8988T (cell line): Measurements from ENCODE around the gene ZMYND8.

Experiments used
- DNase-seq: peaks from one replicate; pipeline ENCODE4 v3.0.0; 2011

Gene ZMYND8

DNA sequence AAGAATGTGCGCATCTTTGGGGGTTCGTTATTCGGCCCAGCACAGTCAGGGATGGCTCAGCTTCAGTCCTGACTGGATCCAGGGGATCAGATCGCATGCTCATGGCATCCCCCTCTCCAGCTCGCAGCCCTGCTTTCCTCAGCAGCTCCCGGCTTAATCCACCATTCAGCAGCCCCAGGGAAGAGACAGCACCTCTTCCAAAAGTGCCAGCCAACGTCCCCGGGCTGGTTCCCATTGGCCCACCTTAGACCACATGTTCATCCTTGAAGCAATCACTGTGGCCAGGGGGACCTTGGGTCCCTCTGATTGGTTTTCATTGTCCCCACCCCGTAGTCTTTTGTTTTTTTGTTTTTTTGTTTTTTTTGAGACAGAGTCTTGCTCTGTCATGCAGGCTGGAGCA lies 188.7 kb downstream of the ZMYND8 start:
- DNase-seq, result no peak

DNA sequence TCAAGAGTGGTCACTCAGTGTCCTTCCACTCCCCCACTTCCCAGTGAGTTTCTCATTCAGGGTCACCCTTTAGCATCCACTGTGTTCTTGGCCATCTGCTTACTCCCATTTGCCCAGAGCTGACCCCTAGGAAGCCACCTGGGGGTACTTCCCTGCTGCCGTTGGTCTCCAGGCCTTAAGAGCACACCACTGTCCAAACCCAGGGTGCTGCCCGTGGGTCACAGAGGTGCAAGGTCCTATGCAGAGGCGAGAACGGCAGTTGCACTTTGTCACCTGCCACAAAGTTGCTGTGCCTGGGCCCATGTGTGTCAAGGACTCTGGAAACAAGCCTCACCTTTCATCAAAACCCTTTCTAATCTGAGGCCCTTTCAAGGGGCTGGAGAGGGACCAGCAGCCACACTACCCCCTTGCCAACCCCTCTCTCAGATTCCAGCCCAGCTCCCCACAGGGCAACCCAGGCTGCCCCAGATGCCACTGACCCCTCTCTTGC lies 191.1 kb downstream of the ZMYND8 start:
- DNase-seq, result no peak

DNA sequence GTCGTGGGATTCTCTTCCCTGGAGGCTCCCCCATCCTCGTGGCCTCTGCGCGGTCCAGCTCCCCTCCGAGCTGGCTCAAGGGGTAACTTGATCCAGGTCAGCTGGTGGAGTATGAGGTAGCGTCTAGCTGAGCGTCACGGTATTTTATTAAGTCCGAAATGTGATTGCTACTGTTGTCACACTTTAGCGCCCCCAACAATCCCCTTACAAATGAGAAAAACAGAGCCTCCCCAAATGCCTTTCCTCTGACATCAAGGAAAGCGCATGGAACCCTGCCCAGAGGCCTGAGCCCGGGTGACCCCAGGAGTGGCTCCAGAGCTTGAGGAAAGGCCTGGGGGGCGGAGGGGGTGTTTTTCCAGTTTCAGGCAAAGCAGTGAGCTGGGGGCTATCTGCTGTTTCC lies 192.4 kb downstream of the ZMYND8 start:
- DNase-seq, result no peak

DNA sequence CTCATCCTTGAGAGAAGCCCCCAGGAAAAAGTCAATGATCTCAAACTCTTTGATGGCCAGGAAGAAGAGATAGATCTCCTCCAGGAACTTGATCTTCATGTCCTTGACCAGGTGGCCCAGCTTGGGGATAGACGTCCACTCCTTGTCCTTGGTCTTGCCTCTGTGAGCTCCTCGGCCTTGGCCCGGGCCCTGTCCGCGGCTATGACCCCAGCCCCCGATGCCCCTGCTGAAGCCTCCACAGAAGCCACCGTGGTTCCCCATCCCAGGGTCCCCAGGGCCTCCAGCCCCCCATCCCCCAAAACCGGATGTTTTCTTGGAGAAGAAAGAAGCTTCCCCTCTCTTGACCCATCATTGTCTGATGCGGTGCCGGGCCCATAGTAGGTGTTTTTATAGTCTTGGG lies 195.1 kb downstream of the ZMYND8 start:
- no peak for DNase-seq

DNA sequence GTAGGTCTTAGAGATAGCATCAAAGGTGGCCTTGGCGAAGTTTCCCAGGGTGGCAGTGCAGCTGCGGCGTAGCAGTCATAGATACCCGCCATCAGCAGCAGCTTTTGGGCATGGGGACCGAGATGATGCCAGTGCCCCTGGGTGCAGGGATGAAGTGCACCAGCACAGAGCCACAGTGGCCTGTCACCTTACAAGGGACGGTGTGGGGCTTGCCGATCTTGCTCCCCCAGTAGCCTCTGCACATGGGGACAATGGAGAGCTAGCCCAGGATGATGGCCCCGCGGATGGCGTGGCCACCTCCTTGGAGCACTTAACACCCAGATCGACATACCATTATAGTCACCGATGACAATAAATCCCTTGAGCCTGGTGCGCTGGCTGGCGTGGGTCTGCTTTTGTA lies 195.5 kb downstream of the ZMYND8 start:
- no peak for DNase-seq

DNA sequence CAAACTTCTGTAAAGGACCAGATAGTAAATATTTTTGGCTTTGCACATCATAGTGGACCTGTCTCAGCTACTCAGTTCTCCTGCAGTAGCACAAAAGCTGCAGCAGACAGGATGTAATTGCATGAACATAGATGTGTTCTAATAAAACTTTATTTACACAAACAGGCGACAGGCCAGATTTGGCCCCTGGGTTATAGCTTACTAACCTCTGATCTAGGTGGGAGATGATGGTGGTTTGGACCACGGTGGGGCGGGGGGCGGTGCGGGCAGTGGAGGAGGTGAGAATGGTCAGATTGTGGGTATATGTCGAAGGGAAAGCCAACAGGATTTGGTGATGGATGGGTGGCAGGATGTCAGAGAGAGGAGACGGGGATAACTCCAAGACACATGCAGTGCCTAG lies 196.3 kb downstream of the ZMYND8 start:
- no peak for DNase-seq
